ENCODE results near the gene EML5. TPM values are rescaled to one million over a fixed set of nuclear protein-coding genes. Genes with fewer than 3 reads are reported as not detected.

Gene EML5
- total RNA-seq, 2 donors from 2014 or later = 3.1 to 3.7 TPM

Other genes with a start within 250 kb of the EML5 start
- not detected for gene PTPN21, start 237.9 kb downstream of the EML5 start, total RNA-seq
- gene ZC3H14, start 229.9 kb downstream of the EML5 start, total RNA-seq = 10 to 100 TPM; 34.5 to 41.7 TPM
- gene TTC8, start 31.7 kb upstream of the EML5 start, total RNA-seq = 1 to 10 TPM; 2.8 to 3.4 TPM

Data from T-helper 17 cell (primary cell).